Endothelial cell (in vitro differentiated cells): ENCODE measurements around the gene SLC25A47. TPM values are rescaled to one million over a fixed set of nuclear protein-coding genes. Genes with fewer than 3 reads are reported as not detected.

Experiments
- DNase-seq: peaks from one replicate; pipeline ENCODE4 v3.0.0; 2021; ENCODE audit warnings: low spot score
- H3K27ac Mint-ChIP-seq: one replicate; pipeline ENCODE4 v1.8.0; 2021; ENCODE audit warnings: mixed read lengths, inconsistent platforms; ENCODE audit not compliant: unreplicated experiment
- H3K27me3 Mint-ChIP-seq: one replicate; pipeline ENCODE4 v1.8.0; 2021; ENCODE audit warnings: mild to moderate bottlenecking, moderate library complexity, mixed read lengths, inconsistent platforms; ENCODE audit not compliant: unreplicated experiment
- H3K36me3 Mint-ChIP-seq: one replicate; pipeline ENCODE4 v1.8.0; 2021; ENCODE audit warnings: mild to moderate bottlenecking, low read depth, mixed read lengths, inconsistent platforms; ENCODE audit not compliant: unreplicated experiment
- H3K4me1 Mint-ChIP-seq: one replicate; pipeline ENCODE4 v1.8.0; 2021; ENCODE audit warnings: mild to moderate bottlenecking, mixed read lengths, inconsistent platforms; ENCODE audit not compliant: unreplicated experiment
- H3K4me3 Mint-ChIP-seq: one replicate; pipeline ENCODE4 v1.8.0; 2021; ENCODE audit warnings: mild to moderate bottlenecking, mixed read lengths, inconsistent platforms; ENCODE audit not compliant: unreplicated experiment
- H3K9me3 Mint-ChIP-seq: one replicate; pipeline ENCODE4 v1.8.0; 2021; ENCODE audit warnings: mixed read lengths, inconsistent platforms; ENCODE audit not compliant: unreplicated experiment
- CTCF ChIP-seq: fragments of 200-600 bp; sonication (generic); IDR thresholded peaks from one replicate; pipeline ENCODE4 v1.5.0; 2021; ENCODE audit warnings: antibody characterized with exemption; ENCODE audit not compliant: unreplicated experiment
- total RNA-seq: library from RNA; stranded (reverse); fragmentation: NEBNext Ultra II Directional; extraction: Animal tissue kit (Norgen Biotek cat#: 25700); gene quantifications from one replicate; pipeline ENCODE4 v1.2.1, GENCODE V29; 2021; ENCODE audit not compliant: unreplicated experiment

Gene SLC25A47
- total RNA-seq, 1 donor from 2014 or later, result not detected

DNA sequence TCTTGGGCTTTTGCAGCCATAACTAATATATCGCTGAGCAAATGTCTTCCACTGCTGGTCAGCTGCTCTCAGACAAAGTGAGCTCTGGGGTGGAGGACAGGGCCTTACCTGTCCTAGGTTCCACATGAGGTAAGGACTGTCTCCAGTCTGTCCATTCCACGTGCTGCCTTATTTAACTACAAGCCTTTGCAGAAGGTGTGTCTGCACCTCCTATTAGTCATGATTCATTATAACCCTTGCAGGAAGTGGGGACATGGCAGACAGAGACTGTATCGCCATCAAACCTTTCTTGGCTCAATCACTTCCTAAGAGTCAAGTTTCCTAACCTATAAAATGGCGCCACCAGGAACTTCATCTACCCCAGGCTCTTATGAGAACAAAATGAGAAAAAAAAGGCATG is 46.9 kb downstream of the SLC25A47 start:
- no peak overlapping the region for H3K27ac Mint-ChIP-seq
- no peak for TF ChIP-seq CTCF
- H3K27me3 Mint-ChIP-seq, result peaks cover 6% of the 10 kb centered on the region
- DNase-seq, result no peak
- peak overlapping the region; percentile 47 for H3K4me3 Mint-ChIP-seq
- peaks cover 3% of the 10 kb centered on the region for H3K9me3 Mint-ChIP-seq
- H3K4me1 Mint-ChIP-seq, result peaks cover 66% of the 10 kb centered on the region
- peaks cover 35% of the 10 kb centered on the region for H3K36me3 Mint-ChIP-seq

DNA sequence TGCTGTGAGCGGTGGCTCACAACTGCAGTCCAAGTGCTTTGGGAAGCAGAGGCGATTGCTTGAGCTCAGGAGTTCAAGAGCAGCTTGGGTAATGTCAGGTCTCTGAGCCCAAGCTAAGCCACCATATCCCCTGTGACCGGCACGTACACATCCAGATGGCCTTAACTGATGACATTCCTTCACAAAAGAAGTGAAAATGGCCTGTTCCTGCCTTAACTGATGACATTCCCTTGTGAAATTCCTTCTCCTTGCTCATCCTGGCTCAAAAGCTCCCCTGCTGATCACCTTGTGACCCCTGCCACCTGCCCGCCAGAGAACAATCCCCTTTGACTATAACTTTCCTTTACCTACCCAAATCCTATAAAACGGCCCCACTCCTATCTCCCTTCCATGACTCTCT is 48.6 kb downstream of the SLC25A47 start:
- Mint-ChIP-seq H3K27ac (peak overlapping the region; percentile 83), H3K27me3 (peaks cover 6% of the 10 kb centered on the region), H3K9me3 (peaks cover 3% of the 10 kb centered on the region), H3K36me3 (peaks cover 31% of the 10 kb centered on the region), H3K4me3 (no peak overlapping the region), H3K4me1 (peaks cover 65% of the 10 kb centered on the region)
- TF ChIP-seq CTCF, result no peak
- no peak for DNase-seq

- H3K9me3 Mint-ChIP-seq, result peaks cover 3% of the 10 kb centered on the region
- DNase-seq, result no peak
- H3K36me3 Mint-ChIP-seq, result peaks cover 26% of the 10 kb centered on the region
- TF ChIP-seq CTCF, result no peak
- peak overlapping the region; percentile 35 for H3K4me3 Mint-ChIP-seq
- peaks cover 64% of the 10 kb centered on the region for H3K4me1 Mint-ChIP-seq
- H3K27me3 Mint-ChIP-seq, result peaks cover 10% of the 10 kb centered on the region
- H3K27ac Mint-ChIP-seq, result peak overlapping the region; percentile 39
Measured at GRCh38 chr14:100372357-100373048, 49.4 kb downstream of the SLC25A47 start.

DNA sequence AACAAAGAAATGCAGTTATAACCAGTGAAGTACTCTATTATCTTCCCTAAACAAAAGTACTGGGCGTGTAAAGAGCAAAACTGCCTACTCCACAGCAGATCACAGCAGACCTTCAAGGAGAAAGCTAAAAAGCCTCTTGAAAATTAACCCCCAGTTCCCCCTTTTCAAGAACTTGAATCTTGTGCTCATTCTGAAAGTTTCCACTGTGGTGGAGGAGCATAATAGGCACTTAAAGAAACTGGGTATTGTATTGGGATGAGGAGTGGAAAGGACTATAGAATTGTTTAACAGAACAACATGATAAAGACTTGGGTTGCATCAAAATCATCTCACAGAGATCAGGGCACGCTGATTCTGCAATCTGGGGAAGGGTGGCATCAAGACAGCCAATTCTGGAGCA is 51.1 kb downstream of the SLC25A47 start:
- no peak for DNase-seq
- Mint-ChIP-seq H3K27ac (no peak overlapping the region), H3K27me3 (peaks cover 8% of the 10 kb centered on the region), H3K36me3 (peaks cover 13% of the 10 kb centered on the region), H3K4me1 (peaks cover 55% of the 10 kb centered on the region), H3K4me3 (peak overlapping the region; percentile 97), H3K9me3 (peaks cover 3% of the 10 kb centered on the region)
- no peak for TF ChIP-seq CTCF

DNA sequence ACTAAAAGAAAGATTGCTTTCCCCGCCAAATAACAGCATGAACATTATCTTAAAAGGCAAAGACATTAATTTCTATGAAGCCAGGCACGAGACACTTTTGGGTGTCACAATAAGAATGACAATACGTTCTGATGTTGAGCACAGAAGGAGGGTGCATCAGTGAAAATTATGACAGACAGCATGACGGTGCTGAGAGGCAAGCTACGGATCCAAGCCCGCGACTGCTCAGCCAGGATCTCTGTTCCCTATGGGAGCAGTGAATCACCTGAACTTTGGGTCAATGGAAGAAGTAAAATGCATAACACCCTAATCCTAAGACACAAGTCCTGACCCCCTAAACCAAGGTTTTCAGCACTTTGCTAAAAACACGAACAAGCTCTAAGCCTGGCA is 51.7 kb downstream of the SLC25A47 start:
- Mint-ChIP-seq H3K4me3 (peak overlapping the region; percentile 97), H3K27ac (peak overlapping the region; percentile 100), H3K36me3 (peaks cover 13% of the 10 kb centered on the region), H3K4me1 (peaks cover 53% of the 10 kb centered on the region), H3K27me3 (peaks cover 8% of the 10 kb centered on the region), H3K9me3 (peaks cover 3% of the 10 kb centered on the region)
- no peak for TF ChIP-seq CTCF
- DNase-seq, result no peak
